HG03039 (cell line): ENCODE results near the gene FBXL3.
"Not testable (repeated sequence)": the region's sequence is repeated elsewhere in the genome, so short reads cannot be mapped to it uniquely, and the experiment has no call there.

Source experiments
- ATAC-seq: cut with Tn5 transposase; IDR thresholded peaks from one replicate; pipeline ENCODE4 v1.9.1; 2021; ENCODE audit warnings: mild to moderate bottlenecking, moderate library complexity; ENCODE audit not compliant: unreplicated experiment

FBXL3 gene

GRCh38 chr13:77028202-77028601, 1.2 kb upstream of the FBXL3 start:
- ATAC-seq: no peak

GRCh38 chr13:77026255-77026860, 601 bp downstream of the FBXL3 start:
- peak; percentile 50 for ATAC-seq

GRCh38 chr13:77022341-77022740, 4.6 kb downstream of the FBXL3 start:
- no peak for ATAC-seq

- no peak for ATAC-seq
Observed at GRCh38 chr13:77019756-77020155, 7.2 kb downstream of the FBXL3 start.

- no peak for ATAC-seq
Observed at GRCh38 chr13:77016888-77017623, 9.9 kb downstream of the FBXL3 start.

GRCh38 chr13:77016251-77016812, 10.6 kb downstream of the FBXL3 start:
- no peak for ATAC-seq

- ATAC-seq: no peak
Observed at GRCh38 chr13:77014906-77015685, 11.9 kb downstream of the FBXL3 start.

- ATAC-seq: no peak
Observed at GRCh38 chr13:77013853-77014542, 13.0 kb downstream of the FBXL3 start.

- ATAC-seq: not testable (repeated sequence)
Observed at GRCh38 chr13:77009719-77010118, 17.2 kb downstream of the FBXL3 start.

GRCh38 chr13:77009011-77009410, 17.9 kb downstream of the FBXL3 start:
- peak; percentile 78 for ATAC-seq

- ATAC-seq: peak; percentile 48
Observed at GRCh38 chr13:77008337-77008736, 18.6 kb downstream of the FBXL3 start.

- no peak for ATAC-seq
Observed at GRCh38 chr13:77002590-77003190, 24.3 kb downstream of the FBXL3 start.

- ATAC-seq: no peak
Observed at GRCh38 chr13:77001963-77002587, 24.9 kb downstream of the FBXL3 start.

- ATAC-seq: no peak
Observed at GRCh38 chr13:77001540-77001939, 25.4 kb downstream of the FBXL3 start.

GRCh38 chr13:77000475-77000874, 26.5 kb downstream of the FBXL3 start:
- ATAC-seq: no peak

GRCh38 chr13:76994281-76994680, 32.7 kb downstream of the FBXL3 start:
- ATAC-seq: no peak

- no peak for ATAC-seq
Observed at GRCh38 chr13:76993473-76993872, 33.5 kb downstream of the FBXL3 start.

- no peak for ATAC-seq
Observed at GRCh38 chr13:76993021-76993420, 33.9 kb downstream of the FBXL3 start.

GRCh38 chr13:76992548-76993001, 34.4 kb downstream of the FBXL3 start:
- ATAC-seq: no peak
